Endodermal cell (in vitro differentiated cells): ENCODE results near the gene CARS1. TPM values are rescaled to one million over a fixed set of nuclear protein-coding genes. Genes with fewer than 3 reads are reported as not detected.

Experiments used
- DNase-seq: peaks from one replicate; pipeline ENCODE4 v3.0.0-alpha.2; 2017
- H3K27ac ChIP-seq: 2 replicates; pipeline ENCODE4 v1.5.1; 2013; ENCODE audit warnings: mild to moderate bottlenecking, low read depth, low read length, moderate library complexity
- H3K27me3 ChIP-seq: 2 replicates; pipeline ENCODE4 v1.6.1; 2013; ENCODE audit warnings: mild to moderate bottlenecking, low read length, moderate library complexity; ENCODE audit not compliant: insufficient read depth, control insufficient read depth, poor library complexity, severe bottlenecking
- H3K36me3 ChIP-seq: 2 replicates; pipeline ENCODE4 v1.7.0; 2013; ENCODE audit warnings: mild to moderate bottlenecking, low read length, moderate library complexity; ENCODE audit not compliant: control insufficient read depth, insufficient read depth
- H3K4me1 ChIP-seq: one replicate; pipeline ENCODE4 v1.7.0; 2013; ENCODE audit warnings: low read length; ENCODE audit not compliant: control insufficient read depth, insufficient read depth
- H3K4me3 ChIP-seq: 2 replicates; pipeline ENCODE4 v1.5.1; 2013; ENCODE audit warnings: mild to moderate bottlenecking, low read length, moderate library complexity
- H3K9ac ChIP-seq: 2 replicates; pipeline ENCODE4 v1.6.1; 2013; ENCODE audit warnings: mild to moderate bottlenecking, low read length, moderate library complexity; ENCODE audit not compliant: poor library complexity, severe bottlenecking; ENCODE audit errors: extremely low read depth
- H3K9me3 ChIP-seq: 2 replicates; pipeline ENCODE4 v1.6.1; 2013; ENCODE audit warnings: mild to moderate bottlenecking, low read length, moderate library complexity; ENCODE audit not compliant: control insufficient read depth
- H3K27ac Mint-ChIP-seq: 2 replicates; pipeline ENCODE4 v1.8.0; 2020; ENCODE audit warnings: mixed read lengths
- H3K27me3 Mint-ChIP-seq: 2 replicates; pipeline ENCODE4 v1.8.0; 2021; ENCODE audit warnings: mild to moderate bottlenecking, mixed read lengths; ENCODE audit not compliant: insufficient read depth
- H3K36me3 Mint-ChIP-seq: 2 replicates; pipeline ENCODE4 v1.8.0; 2020; ENCODE audit warnings: low read depth, mixed read lengths
- H3K4me1 Mint-ChIP-seq: 2 replicates; pipeline ENCODE4 v1.8.0; 2020; ENCODE audit warnings: mixed read lengths
- H3K4me3 Mint-ChIP-seq: 2 replicates; pipeline ENCODE4 v1.8.0; 2020; ENCODE audit warnings: mild to moderate bottlenecking, moderate library complexity, mixed read lengths
- H3K9me3 Mint-ChIP-seq: 2 replicates; pipeline ENCODE4 v1.8.0; 2020; ENCODE audit warnings: mild to moderate bottlenecking, mixed read lengths
- CTCF ChIP-seq: fragments of 200-600 bp; sonication (generic); conservative IDR thresholded peaks from 2 replicates; pipeline ENCODE4 v1.5.0; 2021; ENCODE audit warnings: antibody characterized with exemption, mild to moderate bottlenecking
- WGBS, 2 experiments: methylation state at CpG; one replicate each; pipeline versions ENCODE4 v1.1.5 to v1.1.7; 2013; ENCODE audit warnings: missing lambda C conversion rate in 2 of 2, mixed read lengths in 1 of 2; ENCODE audit not compliant: insufficient coverage in 1 of 2, insufficient read length in 1 of 2; 5-methylcytosine and 5-hydroxymethylcytosine counted together
- total RNA-seq, 2 donors: library from RNA; stranded (reverse); fragmentation: NEBNext Ultra II Directional in 1 of 2; extraction: Animal tissue kit (Norgen Biotek cat#: 25700) in 1 of 2; gene quantifications; 2 replicates in 1 of 2; 3 replicates in 1 of 2; pipeline ENCODE4 v1.2.1, GENCODE V29; 2021

CARS1 gene
- total RNA-seq, 2 donors from 2014 or later, result 48.0 to 52.8 TPM

- H3K27ac ChIP-seq, result no peak overlapping the region
- Mint-ChIP-seq H3K4me1 (peaks cover 7% of the 10 kb centered on the region), H3K9me3 (no peaks in the 10 kb centered on the region), H3K27ac (no peak overlapping the region), H3K4me3 (no peak overlapping the region), H3K36me3 (peaks cover 42% of the 10 kb centered on the region), H3K27me3 (no peaks in the 10 kb centered on the region)
- no peak for TF ChIP-seq CTCF
- WGBS, 2 experiments, result 95 to 97% methylated on average over 6 to 10 of the region's 10 CpGs
- H3K4me1 ChIP-seq, result no peaks in the 10 kb centered on the region
- peaks cover 43% of the 10 kb centered on the region for H3K36me3 ChIP-seq
- no peaks in the 10 kb centered on the region for H3K27me3 ChIP-seq
- no peaks in the 10 kb centered on the region for H3K9me3 ChIP-seq
- H3K4me3 ChIP-seq, result no peak overlapping the region
- no peak overlapping the region for H3K9ac ChIP-seq
- DNase-seq, result no peak
Measured at GRCh38 chr11:2999464-2999998, 57.7 kb downstream of the CARS1 start.

- Histone ChIP-seq H3K4me1 (no peaks in the 10 kb centered on the region), H3K4me3 (no peak overlapping the region), H3K9ac (no peak overlapping the region), H3K36me3 (peaks cover 36% of the 10 kb centered on the region), H3K27ac (no peak overlapping the region), H3K9me3 (no peaks in the 10 kb centered on the region), H3K27me3 (no peaks in the 10 kb centered on the region)
- no peaks in the 10 kb centered on the region for H3K9me3 Mint-ChIP-seq
- H3K4me3 Mint-ChIP-seq, result no peak overlapping the region
- H3K4me1 Mint-ChIP-seq, result peaks cover 7% of the 10 kb centered on the region
- peaks cover 30% of the 10 kb centered on the region for H3K36me3 Mint-ChIP-seq
- WGBS, 2 experiments, result 92 to 100% methylated on average over 2 to 6 of the region's 7 CpGs
- no peaks in the 10 kb centered on the region for H3K27me3 Mint-ChIP-seq
- no peak overlapping the region for H3K27ac Mint-ChIP-seq
- no peak for TF ChIP-seq CTCF
- DNase-seq, result no peak
Measured at GRCh38 chr11:2998073-2998850, 59.0 kb downstream of the CARS1 start.

- Histone ChIP-seq H3K9me3 (no peaks in the 10 kb centered on the region), H3K36me3 (peaks cover 33% of the 10 kb centered on the region), H3K27me3 (no peaks in the 10 kb centered on the region), H3K27ac (no peak overlapping the region), H3K4me1 (no peaks in the 10 kb centered on the region), H3K9ac (no peak overlapping the region), H3K4me3 (no peak overlapping the region)
- H3K4me1 Mint-ChIP-seq, result peaks cover 7% of the 10 kb centered on the region
- no peak overlapping the region for H3K27ac Mint-ChIP-seq
- no peak for TF ChIP-seq CTCF
- WGBS, 2 experiments, result 90 to 100% methylated on average over 3 to 4 of the region's 4 CpGs
- H3K9me3 Mint-ChIP-seq, result no peaks in the 10 kb centered on the region
- peaks cover 21% of the 10 kb centered on the region for H3K36me3 Mint-ChIP-seq
- H3K27me3 Mint-ChIP-seq, result no peaks in the 10 kb centered on the region
- DNase-seq, result no peak
- H3K4me3 Mint-ChIP-seq, result no peak overlapping the region
Measured at GRCh38 chr11:2997406-2997805, 59.8 kb downstream of the CARS1 start.
